ENCODE data around the gene LAMA3.
"Not testable (repeated sequence)": the region's sequence is repeated elsewhere in the genome, so short reads cannot be mapped to it uniquely, and the experiment has no call there.

The LAMA3 gene

GRCh38 chr18:23725351-23725750 is 36.1 kb downstream of the LAMA3 start:
- no peak for DNase-seq (ENCODE audit: low spot score)
- no peak for TF ChIP-seq CTCF (IDR thresholded peaks at IDR 0.05; ENCODE audit: extremely low read depth, missing control alignments)

DNA sequence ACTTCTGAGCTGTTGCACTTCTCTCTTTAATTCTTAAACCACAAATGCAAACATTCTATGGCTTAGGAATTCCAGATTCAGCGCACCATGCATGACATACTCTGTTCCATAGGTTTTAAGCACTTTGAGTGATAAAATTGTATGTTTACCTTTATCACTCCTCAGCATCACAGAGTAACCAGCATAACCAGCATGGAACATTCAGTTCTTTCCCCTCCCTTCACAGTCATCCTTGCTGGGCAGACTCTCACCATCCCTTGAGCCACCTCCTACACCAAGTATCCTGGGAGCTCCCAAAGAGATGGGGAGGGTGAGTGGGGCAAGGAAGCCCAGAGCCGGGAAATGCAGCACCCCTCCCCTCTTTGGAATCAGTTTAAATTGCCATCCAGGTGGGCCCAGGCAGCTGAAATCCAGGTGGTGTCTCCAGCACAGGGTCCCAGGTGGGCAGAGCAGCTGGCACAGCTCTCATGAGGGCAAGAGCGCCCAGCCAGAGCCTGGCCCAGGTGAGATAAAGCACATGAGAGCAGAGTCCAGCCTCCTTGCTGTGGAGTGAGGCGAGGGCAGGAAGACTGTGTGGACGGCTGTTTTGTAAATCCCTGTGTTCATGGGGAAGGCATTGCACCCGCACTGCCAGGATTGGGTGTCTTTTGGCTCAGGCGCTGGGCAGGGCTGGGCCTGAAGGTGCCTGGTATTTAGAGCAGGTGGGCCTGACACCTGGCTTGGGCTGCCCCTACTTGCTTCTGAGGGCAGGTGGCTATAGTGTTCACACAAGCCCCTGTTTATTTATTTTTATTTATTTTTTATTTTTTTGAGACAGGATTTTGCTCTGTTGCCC is 36.8 kb downstream of the LAMA3 start:
- DNase-seq (ENCODE audit: low spot score): no peak
- TF ChIP-seq CTCF (IDR thresholded peaks at IDR 0.05; ENCODE audit: extremely low read depth, missing control alignments): no peak

DNA sequence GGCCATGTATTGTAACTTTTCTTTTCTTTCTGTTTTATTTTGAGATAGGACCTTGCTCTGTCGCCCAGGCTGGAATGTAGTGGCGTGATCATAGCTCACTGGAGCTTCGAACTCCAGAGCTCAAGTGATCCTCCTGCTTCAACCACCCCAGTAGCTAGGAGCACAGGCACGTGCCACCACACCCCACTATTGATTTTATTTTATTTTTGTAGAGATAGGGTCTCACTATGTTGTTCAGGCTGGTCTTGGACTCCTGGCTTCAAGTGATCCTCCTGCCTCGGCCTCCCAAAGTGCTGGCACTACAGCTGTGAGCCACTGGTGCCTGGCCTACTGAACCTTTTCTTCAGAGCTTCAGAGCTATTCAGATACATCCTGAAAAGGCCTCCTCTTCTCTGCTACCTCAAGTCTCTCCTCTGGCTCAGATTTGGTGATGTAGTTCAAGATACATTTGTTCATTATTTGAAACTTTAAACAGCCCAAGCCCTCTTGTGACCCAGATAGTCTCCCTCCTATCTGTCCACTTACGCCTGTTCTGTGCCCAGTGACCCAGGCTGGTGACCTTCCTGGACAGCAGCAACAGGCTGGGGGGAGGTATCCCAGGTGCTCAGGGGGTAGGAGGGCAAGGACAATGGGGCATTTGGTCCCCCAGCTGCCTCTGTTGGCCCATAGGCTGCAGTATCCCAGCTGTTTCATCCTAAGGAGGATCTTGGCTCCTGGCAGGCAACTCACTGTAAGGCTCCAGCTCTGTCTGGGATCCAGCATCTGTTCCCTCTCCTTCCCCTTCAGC is 38.6 kb downstream of the LAMA3 start:
- TF ChIP-seq CTCF (IDR thresholded peaks at IDR 0.05; ENCODE audit: extremely low read depth, missing control alignments): no peak
- no peak for DNase-seq (ENCODE audit: low spot score)

DNA sequence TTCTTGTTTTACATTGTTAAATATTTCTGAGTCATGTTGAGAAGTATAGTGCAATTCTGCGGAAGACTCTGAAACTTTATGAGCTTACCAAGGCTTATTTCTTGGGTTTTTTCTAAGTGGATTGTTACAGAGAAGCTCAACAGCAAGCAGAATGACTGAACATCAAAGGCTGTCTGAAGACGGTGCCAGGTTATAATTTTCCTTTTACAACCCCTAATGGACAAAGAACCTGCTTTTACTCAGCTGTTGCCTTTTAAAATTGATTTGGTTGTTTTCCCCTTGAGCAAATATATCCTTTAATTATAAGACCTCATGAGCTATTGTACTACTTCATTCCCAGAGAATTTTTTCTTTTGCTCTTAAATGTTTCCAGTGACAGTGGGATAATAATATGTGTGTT is 41.6 kb downstream of the LAMA3 start:
- TF ChIP-seq CTCF (IDR thresholded peaks at IDR 0.05; ENCODE audit: extremely low read depth, missing control alignments): no peak
- DNase-seq (ENCODE audit: low spot score): no peak

GRCh38 chr18:23731861-23732260 is 42.6 kb downstream of the LAMA3 start:
- TF ChIP-seq CTCF (IDR thresholded peaks at IDR 0.05; ENCODE audit: extremely low read depth, missing control alignments): no peak
- no peak for DNase-seq (ENCODE audit: low spot score)

DNA sequence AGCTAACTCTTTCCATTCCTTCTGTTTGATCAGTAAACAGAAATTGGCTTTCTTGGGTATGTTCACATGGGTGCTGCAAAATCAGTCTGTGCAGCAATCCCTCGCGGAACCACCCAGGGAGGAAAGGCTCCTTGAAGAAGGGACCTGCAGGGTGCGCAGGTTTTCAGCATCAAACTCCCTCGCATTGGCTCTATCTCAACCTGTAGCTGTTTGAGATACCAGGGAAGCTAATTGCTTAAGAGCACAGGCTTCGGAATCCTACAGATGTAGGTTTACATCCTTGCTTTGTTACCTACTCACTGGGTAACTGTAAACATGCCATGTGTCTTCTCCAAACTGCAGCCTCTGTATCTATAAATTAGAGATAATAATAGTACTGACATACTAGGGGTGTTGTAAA is 43.2 kb downstream of the LAMA3 start:
- TF ChIP-seq CTCF (IDR thresholded peaks at IDR 0.05; ENCODE audit: extremely low read depth, missing control alignments): no peak
- DNase-seq (ENCODE audit: low spot score): no peak

GRCh38 chr18:23733265-23733664 is 44.0 kb downstream of the LAMA3 start:
- DNase-seq (ENCODE audit: low spot score): not testable (repeated sequence)
